ENCODE measurements around the gene CNTNAP2. TPM values are rescaled to one million over a fixed set of nuclear protein-coding genes. Genes with fewer than 3 reads are reported as not detected.

CNTNAP2 gene
- total RNA-seq, 2 experiments from 2014 or later, result not detected

GRCh38 chr7:146112755-146113154, 3.8 kb upstream of the CNTNAP2 start:
- TF ChIP-seq CTCF (IDR thresholded peaks at IDR 0.05), result no peak
- H3K27me3 ChIP-seq (ENCODE audit: control insufficient read depth in 1 of 2, insufficient read depth in 2 of 2, low read length in 2 of 2), result peaks cover 14 to 30% of the 10 kb centered on the region in 2 experiments
- no peak for DNase-seq
- H3K4me3 Mint-ChIP-seq, result no peak overlapping the region
- no peak overlapping the region for H3K27ac ChIP-seq (ENCODE audit: low read depth in 1 of 2, low read length in 2 of 2)
- H3K9me3 ChIP-seq (ENCODE audit: control insufficient read depth in 1 of 2, insufficient read depth in 1 of 2, low read length in 2 of 2), result peaks cover 0 to 13% of the 10 kb centered on the region in 2 experiments
- CTCF ChIA-PET, result no interaction called here
- H3K27ac Mint-ChIP-seq, result no peak overlapping the region
- no peaks in the 10 kb centered on the region for H3K9me3 Mint-ChIP-seq
- no peak overlapping the region for H3K4me3 ChIP-seq (ENCODE audit: low read length)
- peaks cover 30% of the 10 kb centered on the region for H3K27me3 Mint-ChIP-seq
- intact Hi-C loops (cut with DNase I, micrococcal nuclease), result no loop called here
- H3K36me3 Mint-ChIP-seq (ENCODE audit: low read depth), result no peaks in the 10 kb centered on the region
- H3K36me3 ChIP-seq (ENCODE audit: insufficient read depth, low read length), result no peaks in the 10 kb centered on the region
- H3K4me1 Mint-ChIP-seq (ENCODE audit: low read depth), result peaks cover 4% of the 10 kb centered on the region
- peaks cover 6% of the 10 kb centered on the region for H3K4me1 ChIP-seq (ENCODE audit: insufficient read depth, low read length)
- no peak for ATAC-seq (ENCODE audit: poor library complexity)
- POLR2A ChIA-PET, result no interaction called here

- H3K9me3 Mint-ChIP-seq, result no peaks in the 10 kb centered on the region
- no peak overlapping the region for H3K4me3 ChIP-seq (ENCODE audit: low read length)
- TF ChIP-seq CTCF (IDR thresholded peaks at IDR 0.05), result no peak
Observed at GRCh38 chr7:146115548-146115850, 1.1 kb upstream of the CNTNAP2 start.

GRCh38 chr7:146115851-146116520, 615 bp upstream of the CNTNAP2 start:
- H3K4me1 Mint-ChIP-seq (ENCODE audit: low read depth), result peaks cover 4% of the 10 kb centered on the region
- POLR2A ChIA-PET, result no interaction called here
- peaks cover 34% of the 10 kb centered on the region for H3K27me3 Mint-ChIP-seq
- no peak for TF ChIP-seq CTCF (IDR thresholded peaks at IDR 0.05)
- no peaks in the 10 kb centered on the region for H3K36me3 Mint-ChIP-seq (ENCODE audit: low read depth)
- Histone ChIP-seq H3K4me3 (ENCODE audit: low read length) (no peak overlapping the region), H3K9me3 (ENCODE audit: control insufficient read depth in 1 of 2, insufficient read depth in 1 of 2, low read length in 2 of 2) (peaks cover 0 to 13% of the 10 kb centered on the region in 2 experiments), H3K27ac (ENCODE audit: low read depth in 1 of 2, low read length in 2 of 2) (no peak overlapping the region), H3K36me3 (ENCODE audit: insufficient read depth, low read length) (no peaks in the 10 kb centered on the region), H3K4me1 (ENCODE audit: insufficient read depth, low read length) (peaks cover 6% of the 10 kb centered on the region), H3K27me3 (ENCODE audit: control insufficient read depth in 1 of 2, insufficient read depth in 2 of 2, low read length in 2 of 2) (peaks cover 14 to 33% of the 10 kb centered on the region in 2 experiments)
- no peak overlapping the region for H3K27ac Mint-ChIP-seq
- H3K4me3 Mint-ChIP-seq, result peak overlapping the region; percentile 40
- ATAC-seq (ENCODE audit: poor library complexity) (peak; percentile 24), DNase-seq (peak in 1 of 14 experiments; percentile 31)
- H3K9me3 Mint-ChIP-seq, result no peaks in the 10 kb centered on the region
- CTCF ChIA-PET, result no interaction called here
- intact Hi-C loops (cut with DNase I, micrococcal nuclease), result no loop called here

More at GRCh38 chr7:146115548-146115850, 1.1 kb upstream of the CNTNAP2 start:
- intact Hi-C loops (cut with DNase I, micrococcal nuclease), result no loop called here
- Histone ChIP-seq H3K27ac (ENCODE audit: low read depth in 1 of 2, low read length in 2 of 2) (no peak overlapping the region), H3K4me1 (ENCODE audit: insufficient read depth, low read length) (peaks cover 6% of the 10 kb centered on the region), H3K27me3 (ENCODE audit: control insufficient read depth in 1 of 2, insufficient read depth in 2 of 2, low read length in 2 of 2) (peaks cover 14 to 33% of the 10 kb centered on the region in 2 experiments), H3K9me3 (ENCODE audit: control insufficient read depth in 1 of 2, insufficient read depth in 1 of 2, low read length in 2 of 2) (peaks cover 0 to 13% of the 10 kb centered on the region in 2 experiments), H3K36me3 (ENCODE audit: insufficient read depth, low read length) (no peaks in the 10 kb centered on the region)
- Mint-ChIP-seq H3K4me1 (ENCODE audit: low read depth) (peaks cover 4% of the 10 kb centered on the region), H3K36me3 (ENCODE audit: low read depth) (no peaks in the 10 kb centered on the region), H3K27me3 (peaks cover 34% of the 10 kb centered on the region), H3K27ac (no peak overlapping the region), H3K4me3 (peak overlapping the region; percentile 40)
- ChIA-PET CTCF (no interaction called here), POLR2A (no interaction called here)
- DNase-seq (no peak), ATAC-seq (ENCODE audit: poor library complexity) (no peak)

All from CD4-positive, alpha-beta T cell (primary cell).